ENCODE results near the gene PDE8B. TPM values are rescaled to one million over a fixed set of nuclear protein-coding genes. Genes with fewer than 3 reads are reported as not detected.

The PDE8B gene
- total and polyA plus RNA-seq, 2 donors (not counting 1 experiment from before 2014, with no cell fraction given), result 0.07 TPM; not detected in 1

- no peaks in the 10 kb centered on the region for H3K79me2 ChIP-seq (ENCODE audit: control insufficient read depth, insufficient read depth, low read length)
- no peak overlapping the region for H3K27ac Mint-ChIP-seq
- H3K27ac ChIP-seq (ENCODE audit: low read length in 2 of 2), result no peak overlapping the region
- no peak overlapping the region for H3K4me3 Mint-ChIP-seq
- H3K36me3 ChIP-seq (replicated peaks in 1 of 2; ENCODE audit: control extremely low read depth in 1 of 2, control insufficient read depth in 1 of 2, extremely low read depth in 1 of 2, insufficient read depth in 2 of 2, low read length in 1 of 2), result no peaks in the 10 kb centered on the region
- H3K4me2 ChIP-seq (replicated peaks; ENCODE audit: low read depth, low read length, poor library complexity, severe bottlenecking), result no peak overlapping the region
- TF ChIP-seq EZH2 (IDR thresholded peaks at IDR 0.05; ENCODE audit: borderline replicate concordance, insufficient read depth, low read depth, low read length, poor library complexity, severe bottlenecking), result no peak
- no peaks in the 10 kb centered on the region for H3K4me1 ChIP-seq (ENCODE audit: control insufficient read depth in 2 of 2, insufficient read depth in 2 of 2, low read length in 2 of 2)
- no peak overlapping the region for H2AFZ ChIP-seq (ENCODE audit: insufficient read depth, low read depth, low read length, poor library complexity, severe bottlenecking)
- no peak for DNase-seq
- ATAC-seq (ENCODE audit: low read depth), result no peak
- no peaks in the 10 kb centered on the region for H3K27me3 Mint-ChIP-seq
- intact Hi-C loops (cut with micrococcal nuclease), result no loop called here
- no peaks in the 10 kb centered on the region for H4K20me1 ChIP-seq (ENCODE audit: control insufficient read depth, insufficient read depth, low read length, poor library complexity, severe bottlenecking)
- no peaks in the 10 kb centered on the region for H3K4me1 Mint-ChIP-seq
- no peak overlapping the region for H3K9ac ChIP-seq (ENCODE audit: low read length)
- no peak overlapping the region for H3K4me3 ChIP-seq (ENCODE audit: control extremely low read depth in 1 of 5, extremely low read depth in 1 of 5, insufficient read depth in 1 of 5, low read depth in 2 of 5, low read length in 4 of 5)
- ChIA-PET POLR2A (no interaction called here), CTCF (no interaction called here)
- WGBS (ENCODE audit: insufficient coverage), result no CpG with 5 or more reads among the region's 2 CpGs
- no peaks in the 10 kb centered on the region for H3K9me3 Mint-ChIP-seq (ENCODE audit: insufficient read depth)
- no peaks in the 10 kb centered on the region for H3K9me3 ChIP-seq (ENCODE audit: control extremely low read depth in 1 of 3, control insufficient read depth in 2 of 3, insufficient read depth in 1 of 3, low read length in 2 of 3)
- H3K27me3 ChIP-seq (replicated peaks in 1 of 4; ENCODE audit: control extremely low read depth in 1 of 4, control insufficient read depth in 3 of 4, insufficient read depth in 4 of 4, low read length in 3 of 4), result no peaks in the 10 kb centered on the region
Observed at GRCh38 chr5:77390795-77391194, 180.3 kb downstream of the PDE8B start.

- no peaks in the 10 kb centered on the region for H3K9me3 Mint-ChIP-seq (ENCODE audit: insufficient read depth)
- no peak overlapping the region for H3K27ac Mint-ChIP-seq
- TF ChIP-seq EZH2 (IDR thresholded peaks at IDR 0.05; ENCODE audit: borderline replicate concordance, insufficient read depth, low read depth, low read length, poor library complexity, severe bottlenecking) (no peak), CTCF (IDR thresholded peaks at IDR 0.05) (no peak)
- no peaks in the 10 kb centered on the region for H3K4me1 ChIP-seq (ENCODE audit: control insufficient read depth in 2 of 2, insufficient read depth in 2 of 2, low read length in 2 of 2)
- POLR2A ChIA-PET, result no interaction called here
- no peak overlapping the region for H3K9ac ChIP-seq (ENCODE audit: low read length)
- no peak overlapping the region for H3K4me2 ChIP-seq (replicated peaks; ENCODE audit: low read depth, low read length, poor library complexity, severe bottlenecking)
- no peaks in the 10 kb centered on the region for H4K20me1 ChIP-seq (ENCODE audit: control insufficient read depth, insufficient read depth, low read length, poor library complexity, severe bottlenecking)
- intact Hi-C loops (cut with micrococcal nuclease), result no loop called here
- no peak overlapping the region for H3K4me3 Mint-ChIP-seq
- H3K27me3 ChIP-seq (replicated peaks in 1 of 4; ENCODE audit: control extremely low read depth in 1 of 4, control insufficient read depth in 3 of 4, insufficient read depth in 4 of 4, low read length in 3 of 4), result no peaks in the 10 kb centered on the region
- H3K27ac ChIP-seq (ENCODE audit: low read length in 2 of 2), result no peak overlapping the region
- CTCF ChIA-PET, result no interaction called here
- H2AFZ ChIP-seq (ENCODE audit: insufficient read depth, low read depth, low read length, poor library complexity, severe bottlenecking), result no peak overlapping the region
- 95% methylated on average over 9 of the region's 10 CpGs for WGBS (ENCODE audit: insufficient coverage)
- ATAC-seq (ENCODE audit: low read depth), result no peak
- H3K9me3 ChIP-seq (ENCODE audit: control extremely low read depth in 1 of 3, control insufficient read depth in 2 of 3, insufficient read depth in 1 of 3, low read length in 2 of 3), result no peaks in the 10 kb centered on the region
- no peak for DNase-seq
- H3K27me3 Mint-ChIP-seq, result no peaks in the 10 kb centered on the region
- H3K36me3 ChIP-seq (replicated peaks in 1 of 2; ENCODE audit: control extremely low read depth in 1 of 2, control insufficient read depth in 1 of 2, extremely low read depth in 1 of 2, insufficient read depth in 2 of 2, low read length in 1 of 2), result no peaks in the 10 kb centered on the region
- no peaks in the 10 kb centered on the region for H3K4me1 Mint-ChIP-seq
- H3K79me2 ChIP-seq (ENCODE audit: control insufficient read depth, insufficient read depth, low read length), result no peaks in the 10 kb centered on the region
- no peak overlapping the region for H3K4me3 ChIP-seq (ENCODE audit: control extremely low read depth in 1 of 5, extremely low read depth in 1 of 5, insufficient read depth in 1 of 5, low read depth in 2 of 5, low read length in 4 of 5)
Observed at GRCh38 chr5:77391240-77391765, 180.8 kb downstream of the PDE8B start.
